ENCODE results near the gene FAR2.
"Not testable (repeated sequence)": the region's sequence is repeated elsewhere in the genome, so short reads cannot be mapped to it uniquely, and the experiment has no call there.

The FAR2 gene

DNA sequence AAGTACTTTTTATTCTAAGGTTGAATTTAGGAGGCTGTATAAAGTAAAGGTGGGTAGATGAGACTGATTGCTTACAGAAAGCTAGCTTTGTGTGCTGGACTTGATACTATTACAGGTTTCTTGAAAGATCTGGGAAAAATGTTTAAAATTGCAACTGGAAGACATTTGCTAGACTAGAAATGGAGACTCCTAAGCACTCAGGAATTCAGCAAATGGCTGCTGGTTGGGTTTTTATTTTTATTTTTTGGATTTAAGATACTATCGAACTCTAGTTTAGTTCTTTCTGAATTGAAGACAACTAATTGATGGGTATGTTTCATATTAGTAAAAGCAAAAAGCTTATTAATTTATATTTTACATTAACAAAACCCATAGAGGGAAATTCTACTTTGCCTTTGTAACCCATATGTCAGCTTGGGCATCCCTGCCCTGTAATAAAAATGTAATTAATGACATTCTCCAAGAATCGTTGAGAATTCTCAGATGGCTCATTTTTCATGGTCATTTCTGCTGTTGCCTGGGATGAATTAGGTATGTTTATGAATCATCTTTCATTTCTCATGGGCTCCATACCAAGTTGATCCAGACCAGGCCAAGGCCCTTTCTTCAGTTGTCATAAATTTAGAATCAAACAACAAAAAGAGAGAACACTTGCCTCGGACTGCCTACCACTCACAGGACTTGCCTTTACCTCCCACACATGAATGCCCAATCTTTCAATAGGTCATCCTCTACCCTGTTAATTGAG lies 129.8 kb downstream of the FAR2 start:
- Histone ChIP-seq H3K9ac (ENCODE audit: low read length) (no peak overlapping the region), H3K4me3 (ENCODE audit: low read length) (no peak overlapping the region), H3K4me1 (ENCODE audit: control insufficient read depth, insufficient read depth, low read length) (no peaks in the 10 kb centered on the region), H3K9me3 (ENCODE audit: control insufficient read depth, low read length) (no peaks in the 10 kb centered on the region), H3K27me3 (ENCODE audit: control insufficient read depth, insufficient read depth, low read length) (no peaks in the 10 kb centered on the region), H3K36me3 (ENCODE audit: control insufficient read depth, insufficient read depth, low read length) (no peaks in the 10 kb centered on the region)

DNA sequence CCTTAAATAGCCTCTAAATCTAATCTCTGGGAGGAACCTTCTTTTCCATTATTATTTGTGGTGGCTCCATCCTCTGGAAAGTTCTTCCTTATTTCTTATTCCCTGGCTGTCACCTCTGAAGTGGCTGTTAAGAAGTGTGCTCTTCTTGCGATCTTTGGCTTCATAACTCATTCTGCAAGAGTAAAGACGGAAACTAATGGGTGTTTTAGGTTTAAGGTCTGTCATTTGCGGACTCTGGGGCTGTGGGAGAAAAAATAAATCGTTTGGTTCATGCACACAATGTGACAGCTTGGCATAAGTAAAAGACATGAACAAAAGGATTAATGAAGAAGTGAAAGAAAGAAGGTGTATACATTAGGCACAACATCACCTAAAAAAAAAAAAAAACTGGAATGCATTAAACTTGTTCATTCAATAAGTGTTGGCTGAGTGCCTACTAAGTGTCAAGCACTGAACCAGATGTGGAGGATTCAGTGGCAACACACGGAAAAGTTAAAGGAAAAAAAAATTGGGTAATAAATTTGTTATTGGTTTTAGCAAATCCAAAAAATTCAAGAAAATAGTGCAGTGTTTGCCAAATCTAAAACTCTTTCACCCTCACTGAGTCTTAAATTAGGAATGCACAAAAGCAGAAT lies 132.4 kb downstream of the FAR2 start:
- Histone ChIP-seq H3K4me3 (ENCODE audit: low read length) (no peak overlapping the region), H3K9me3 (ENCODE audit: control insufficient read depth, low read length) (no peaks in the 10 kb centered on the region), H3K9ac (ENCODE audit: low read length) (no peak overlapping the region), H3K4me1 (ENCODE audit: control insufficient read depth, insufficient read depth, low read length) (no peaks in the 10 kb centered on the region), H3K36me3 (ENCODE audit: control insufficient read depth, insufficient read depth, low read length) (no peaks in the 10 kb centered on the region), H3K27me3 (ENCODE audit: control insufficient read depth, insufficient read depth, low read length) (no peaks in the 10 kb centered on the region)

DNA sequence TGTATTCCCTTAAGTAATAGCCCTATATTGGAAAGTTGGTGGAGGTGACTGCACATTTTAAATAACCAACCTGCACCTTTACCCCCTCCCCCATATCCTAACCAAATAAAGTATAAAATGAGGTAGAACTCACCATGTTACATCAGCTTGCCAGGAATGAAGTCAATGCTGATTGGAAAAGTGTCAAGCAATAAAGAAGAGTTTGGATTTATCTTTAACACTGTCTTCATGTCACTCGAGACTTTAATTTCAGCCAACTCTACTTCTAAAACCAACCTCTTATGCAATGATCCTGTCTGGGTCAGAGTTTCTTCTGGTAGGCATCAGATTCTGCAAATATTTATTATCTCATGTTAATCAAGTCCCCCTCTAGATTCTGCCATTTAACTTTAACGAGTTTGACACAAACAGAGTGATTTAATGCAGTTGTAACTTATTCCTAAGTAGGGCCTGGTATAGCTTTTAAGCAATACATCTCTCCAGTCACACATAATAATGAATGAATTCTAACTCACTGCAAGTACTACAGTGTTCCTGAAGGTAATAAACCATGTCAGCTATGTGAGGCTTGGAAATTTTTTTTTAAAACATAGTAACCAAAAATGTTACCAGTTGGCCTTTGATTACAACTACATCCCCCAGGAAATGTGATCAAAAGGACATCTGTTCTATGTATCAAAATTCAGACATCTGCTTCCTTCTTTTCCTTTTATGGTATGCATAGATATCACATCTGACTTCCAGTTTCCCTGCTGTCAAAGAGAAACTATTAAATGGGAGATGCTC lies 133.1 kb downstream of the FAR2 start:
- no peaks in the 10 kb centered on the region for H3K36me3 ChIP-seq (ENCODE audit: control insufficient read depth, insufficient read depth, low read length)
- H3K9me3 ChIP-seq (ENCODE audit: control insufficient read depth, low read length), result no peaks in the 10 kb centered on the region
- H3K4me1 ChIP-seq (ENCODE audit: control insufficient read depth, insufficient read depth, low read length), result no peaks in the 10 kb centered on the region
- no peak overlapping the region for H3K9ac ChIP-seq (ENCODE audit: low read length)
- H3K27me3 ChIP-seq (ENCODE audit: control insufficient read depth, insufficient read depth, low read length), result no peaks in the 10 kb centered on the region
- H3K4me3 ChIP-seq (ENCODE audit: low read length), result no peak overlapping the region

DNA sequence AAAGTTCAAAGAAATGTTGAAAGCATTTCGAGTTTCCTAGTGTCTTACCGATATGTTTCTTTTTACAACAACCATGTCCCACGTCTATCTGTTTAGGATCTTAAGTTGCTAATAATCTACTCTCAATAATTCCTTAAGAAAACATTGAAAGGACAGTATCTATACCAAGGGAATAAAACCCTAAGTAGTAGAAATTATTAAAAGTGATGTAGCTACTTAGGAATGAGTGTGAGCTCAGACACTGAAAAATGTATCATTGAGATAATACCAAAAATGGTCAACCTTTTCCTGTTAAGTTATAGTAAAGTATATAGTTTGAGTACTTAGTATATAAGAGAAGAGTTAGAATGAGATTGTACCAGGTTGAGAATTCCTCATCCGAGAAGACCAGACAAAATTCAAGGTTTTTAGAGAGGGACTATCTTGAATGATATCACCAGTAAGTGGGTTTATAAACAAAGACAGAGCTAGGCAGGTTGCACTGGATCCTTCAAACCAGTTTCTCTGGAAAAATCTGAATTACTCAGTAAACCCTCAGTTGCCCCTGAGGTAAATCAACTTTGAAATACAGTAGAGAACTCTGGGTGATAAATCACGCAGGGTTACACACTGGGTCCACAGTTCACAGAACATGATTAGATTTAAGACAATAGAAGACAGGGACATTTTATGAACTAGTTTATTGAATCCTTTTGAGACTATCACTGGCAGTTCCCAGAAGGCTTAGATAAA lies 135.1 kb downstream of the FAR2 start:
- no peaks in the 10 kb centered on the region for H3K36me3 ChIP-seq (ENCODE audit: control insufficient read depth, insufficient read depth, low read length)
- no peaks in the 10 kb centered on the region for H3K9me3 ChIP-seq (ENCODE audit: control insufficient read depth, low read length)
- no peaks in the 10 kb centered on the region for H3K27me3 ChIP-seq (ENCODE audit: control insufficient read depth, insufficient read depth, low read length)

DNA sequence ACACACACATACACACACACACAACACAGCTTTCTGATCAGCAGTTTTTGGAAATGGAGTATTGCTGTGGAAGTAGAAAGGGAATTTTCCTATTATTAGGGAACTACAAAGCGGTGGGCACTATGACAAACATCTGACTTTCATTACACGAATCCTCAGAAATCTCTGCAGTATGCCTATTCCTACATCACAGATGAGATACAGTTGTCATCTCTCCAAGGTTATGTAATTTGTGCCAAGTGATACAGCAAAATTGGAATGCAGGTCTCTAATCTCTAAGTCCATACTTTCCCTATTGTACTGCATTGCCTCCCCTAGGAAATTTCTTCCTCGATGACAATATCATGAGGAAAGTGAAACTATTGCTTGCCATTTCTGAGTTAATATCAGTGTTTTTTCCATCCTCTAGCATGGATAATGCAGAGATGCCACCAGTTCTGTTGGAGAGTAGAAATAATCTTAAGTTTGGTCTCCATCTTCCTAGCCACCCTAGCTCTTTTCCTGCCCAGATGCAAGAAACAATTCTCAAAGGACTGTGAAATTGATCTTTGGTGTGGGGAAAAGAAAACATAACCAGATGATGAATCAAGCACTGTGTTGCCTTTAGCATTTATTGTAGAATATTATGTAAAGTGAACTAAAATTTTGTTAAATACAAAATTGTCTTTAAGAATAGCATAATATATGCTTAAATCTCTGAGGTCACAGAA lies 137.2 kb downstream of the FAR2 start:
- Histone ChIP-seq H3K4me1 (ENCODE audit: control insufficient read depth, insufficient read depth, low read length) (no peaks in the 10 kb centered on the region), H3K36me3 (ENCODE audit: control insufficient read depth, insufficient read depth, low read length) (no peaks in the 10 kb centered on the region), H3K9me3 (ENCODE audit: control insufficient read depth, low read length) (no peaks in the 10 kb centered on the region), H3K27me3 (ENCODE audit: control insufficient read depth, insufficient read depth, low read length) (no peaks in the 10 kb centered on the region), H3K4me3 (ENCODE audit: low read length) (no peak overlapping the region), H3K9ac (ENCODE audit: low read length) (no peak overlapping the region)

More for the DNA sequence above, 135.1 kb downstream of the FAR2 start:
- Histone ChIP-seq H3K4me1 (ENCODE audit: control insufficient read depth, insufficient read depth, low read length) (no peaks in the 10 kb centered on the region), H3K9ac (ENCODE audit: low read length) (no peak overlapping the region), H3K4me3 (ENCODE audit: low read length) (no peak overlapping the region)

DNA sequence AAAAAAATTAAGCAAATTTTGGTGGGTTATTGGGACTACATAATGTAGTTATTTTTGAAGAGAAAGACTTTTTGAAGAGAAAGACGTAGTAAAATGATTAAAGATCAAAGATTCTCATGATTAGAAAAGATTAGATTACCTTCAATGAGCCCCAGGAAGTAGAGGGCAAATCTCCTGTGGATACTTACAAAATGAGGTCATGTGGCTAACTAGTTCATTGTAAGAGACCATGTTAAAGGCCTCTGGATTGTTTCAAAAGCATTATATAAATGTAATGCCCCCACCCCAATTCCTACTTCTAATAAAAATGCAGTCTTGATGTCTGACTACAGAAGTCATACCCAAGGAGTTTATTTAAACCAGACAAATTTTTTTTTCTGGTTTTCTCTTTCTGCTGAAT lies 138.5 kb downstream of the FAR2 start:
- H3K9ac ChIP-seq (ENCODE audit: low read length), result no peak overlapping the region
- H3K4me1 ChIP-seq (ENCODE audit: control insufficient read depth, insufficient read depth, low read length), result no peaks in the 10 kb centered on the region
- H3K36me3 ChIP-seq (ENCODE audit: control insufficient read depth, insufficient read depth, low read length), result no peaks in the 10 kb centered on the region
- no peaks in the 10 kb centered on the region for H3K9me3 ChIP-seq (ENCODE audit: control insufficient read depth, low read length)
- no peak overlapping the region for H3K4me3 ChIP-seq (ENCODE audit: low read length)
- no peaks in the 10 kb centered on the region for H3K27me3 ChIP-seq (ENCODE audit: control insufficient read depth, insufficient read depth, low read length)

DNA sequence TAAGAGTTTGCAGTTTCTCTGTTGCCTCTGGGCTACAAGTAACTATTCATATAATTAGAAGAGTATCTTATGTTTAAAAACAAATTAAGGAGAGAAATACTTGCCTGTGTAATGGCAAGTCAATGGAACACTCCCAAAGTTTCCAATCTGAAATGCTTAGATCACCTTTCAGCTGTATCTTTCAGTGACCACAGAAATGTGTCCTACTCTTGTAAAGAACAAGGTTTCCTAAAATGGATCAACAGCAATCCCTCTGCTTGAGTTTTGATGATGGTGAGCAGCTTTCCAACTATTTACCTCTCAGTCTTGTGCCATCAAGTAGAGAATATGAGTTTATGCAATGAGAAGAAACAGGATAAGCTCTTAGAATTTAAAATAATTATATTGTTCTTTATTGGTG lies 139.0 kb downstream of the FAR2 start:
- Histone ChIP-seq H3K27me3 (ENCODE audit: control insufficient read depth, insufficient read depth, low read length) (no peaks in the 10 kb centered on the region), H3K9ac (ENCODE audit: low read length) (no peak overlapping the region), H3K4me1 (ENCODE audit: control insufficient read depth, insufficient read depth, low read length) (no peaks in the 10 kb centered on the region), H3K4me3 (ENCODE audit: low read length) (no peak overlapping the region), H3K9me3 (ENCODE audit: control insufficient read depth, low read length) (no peaks in the 10 kb centered on the region), H3K36me3 (ENCODE audit: control insufficient read depth, insufficient read depth, low read length) (no peaks in the 10 kb centered on the region)

DNA sequence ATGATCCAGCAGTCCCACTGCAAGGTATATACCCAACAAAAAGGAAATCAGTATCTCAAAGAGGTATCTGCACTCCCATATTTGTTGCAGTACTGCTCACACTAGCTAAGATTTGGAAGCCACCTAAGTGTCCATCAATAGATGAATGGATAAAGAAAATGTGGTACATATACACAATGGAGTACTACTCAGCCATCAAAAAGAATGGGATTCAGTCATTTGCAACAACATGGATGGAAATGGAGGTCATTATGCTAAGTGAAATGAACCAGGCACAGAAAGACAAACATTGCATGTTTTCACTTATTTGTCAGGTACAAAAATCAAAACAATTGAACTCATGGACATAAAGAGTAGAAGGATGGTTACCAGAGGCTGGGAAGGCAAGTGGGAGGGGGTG lies 141.4 kb downstream of the FAR2 start:
- H3K36me3 ChIP-seq (ENCODE audit: control insufficient read depth, insufficient read depth, low read length); H3K9ac ChIP-seq (ENCODE audit: low read length); H3K9me3 ChIP-seq (ENCODE audit: control insufficient read depth, low read length); H3K27me3 ChIP-seq (ENCODE audit: control insufficient read depth, insufficient read depth, low read length); H3K4me3 ChIP-seq (ENCODE audit: low read length); H3K4me1 ChIP-seq (ENCODE audit: control insufficient read depth, insufficient read depth, low read length): not testable (repeated sequence)

DNA sequence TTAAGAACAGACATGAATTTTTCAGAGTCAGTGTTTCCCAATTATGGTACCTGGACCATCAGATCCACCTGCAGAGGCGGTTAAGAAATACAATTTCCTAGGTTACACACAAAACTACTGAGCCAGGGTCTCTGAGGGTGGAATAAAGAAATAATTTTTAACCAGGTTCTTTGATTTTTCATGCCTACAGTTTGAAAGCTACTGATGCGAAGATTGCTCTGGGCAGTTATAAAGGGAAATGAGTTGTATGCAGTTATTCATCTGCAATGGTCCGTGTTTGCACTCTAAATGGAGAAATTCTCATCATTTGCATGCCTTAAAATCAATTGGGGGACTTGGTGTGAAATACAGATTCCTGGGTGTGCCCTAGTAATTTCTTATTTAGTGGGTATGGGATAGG lies 142.1 kb downstream of the FAR2 start:
- Histone ChIP-seq H3K4me3 (ENCODE audit: low read length) (no peak overlapping the region), H3K27me3 (ENCODE audit: control insufficient read depth, insufficient read depth, low read length) (no peaks in the 10 kb centered on the region), H3K36me3 (ENCODE audit: control insufficient read depth, insufficient read depth, low read length) (no peaks in the 10 kb centered on the region), H3K4me1 (ENCODE audit: control insufficient read depth, insufficient read depth, low read length) (no peaks in the 10 kb centered on the region), H3K9me3 (ENCODE audit: control insufficient read depth, low read length) (no peaks in the 10 kb centered on the region), H3K9ac (ENCODE audit: low read length) (no peak overlapping the region)

DNA sequence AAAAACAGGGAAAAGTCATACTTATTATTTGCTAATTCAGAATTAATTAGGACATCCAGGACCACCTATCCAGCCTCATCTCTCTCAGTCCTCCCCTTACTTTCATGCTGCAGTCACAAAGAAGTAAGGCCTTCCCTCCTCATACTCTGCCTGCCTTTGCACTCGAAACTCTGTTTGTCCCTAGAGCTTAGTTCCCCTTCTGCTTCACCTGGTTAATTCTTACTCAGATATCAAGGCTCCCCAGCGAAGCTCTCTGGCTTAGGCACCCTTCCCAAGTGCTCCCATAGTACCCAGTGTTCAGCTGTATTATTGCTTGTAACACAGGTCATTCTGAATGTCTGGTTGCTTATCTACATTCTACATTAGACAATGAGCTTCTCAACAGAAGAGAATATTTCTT lies 150.6 kb downstream of the FAR2 start:
- Histone ChIP-seq H3K9ac (ENCODE audit: low read length) (no peak overlapping the region), H3K9me3 (ENCODE audit: control insufficient read depth, low read length) (no peaks in the 10 kb centered on the region), H3K27me3 (ENCODE audit: control insufficient read depth, insufficient read depth, low read length) (no peaks in the 10 kb centered on the region), H3K4me1 (ENCODE audit: control insufficient read depth, insufficient read depth, low read length) (no peaks in the 10 kb centered on the region), H3K36me3 (ENCODE audit: control insufficient read depth, insufficient read depth, low read length) (no peaks in the 10 kb centered on the region), H3K4me3 (ENCODE audit: low read length) (no peak overlapping the region)

DNA sequence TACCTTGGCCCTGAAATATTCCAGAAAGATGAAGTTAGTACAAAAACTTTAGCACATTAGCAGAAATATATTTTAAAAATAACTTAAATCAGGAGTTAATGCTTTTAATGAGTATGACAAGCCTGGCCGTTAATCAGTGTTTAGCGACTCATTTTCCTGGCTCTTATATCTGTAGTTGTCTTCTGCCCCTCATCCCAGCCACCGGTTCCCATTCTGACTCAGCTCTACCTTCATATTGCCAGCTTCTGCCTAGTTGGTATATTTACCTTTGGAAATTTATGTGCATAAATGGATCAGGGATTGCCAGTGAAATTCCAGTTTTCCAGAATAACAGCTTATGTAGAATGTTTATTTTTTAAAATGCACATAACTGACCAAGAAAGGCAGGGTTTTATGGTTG lies 152.0 kb downstream of the FAR2 start:
- Histone ChIP-seq H3K4me3 (ENCODE audit: low read length) (no peak overlapping the region), H3K36me3 (ENCODE audit: control insufficient read depth, insufficient read depth, low read length) (no peaks in the 10 kb centered on the region), H3K9ac (ENCODE audit: low read length) (no peak overlapping the region), H3K27me3 (ENCODE audit: control insufficient read depth, insufficient read depth, low read length) (no peaks in the 10 kb centered on the region), H3K9me3 (ENCODE audit: control insufficient read depth, low read length) (no peaks in the 10 kb centered on the region), H3K4me1 (ENCODE audit: control insufficient read depth, insufficient read depth, low read length) (no peaks in the 10 kb centered on the region)

Measured in mucosa of stomach (tissue), 1 donor.